C1 segment of cervical spinal cord (tissue), 14 donors: ENCODE results near the gene CENPU.

Experiments
- DNase-seq, 14 donors: peaks; one replicate each; lab custom pipeline; 2025; lab: John Stamatoyannopoulos, UW

Gene CENPU

DNA sequence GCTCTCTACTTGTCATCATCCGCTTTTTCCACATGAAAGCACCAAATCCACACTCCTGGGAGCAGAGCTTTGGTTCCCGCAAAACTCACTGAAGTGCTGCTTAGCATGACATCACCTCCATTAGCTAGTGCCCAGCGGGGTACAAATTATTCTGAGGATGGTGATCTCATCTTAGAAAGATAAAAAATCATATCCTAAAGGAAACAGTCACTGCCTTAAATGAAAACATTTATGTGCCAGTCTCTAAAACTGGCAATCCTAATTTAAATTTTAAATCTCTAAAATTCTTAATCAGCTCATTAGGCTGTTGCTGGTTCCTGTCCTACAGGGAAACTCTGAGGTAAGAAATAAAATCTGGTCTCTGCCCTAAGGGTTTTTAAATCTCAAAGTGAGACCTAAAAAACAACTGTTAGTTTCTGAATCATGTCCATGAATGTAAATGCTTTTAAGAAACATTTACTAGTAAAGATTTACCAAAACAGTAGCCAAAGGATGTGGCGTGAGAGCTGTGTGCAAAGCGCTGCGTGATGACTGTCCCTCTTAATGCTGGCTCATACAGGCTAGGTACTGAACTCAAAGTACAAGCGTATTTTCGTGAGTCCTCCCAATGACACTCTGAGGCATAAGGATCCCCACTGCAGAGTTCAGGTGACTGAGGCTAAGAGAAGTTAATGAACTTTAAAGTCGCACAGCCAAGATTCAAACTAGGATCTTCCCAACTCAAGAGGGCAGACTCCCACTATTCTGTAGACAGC lies 89.2 kb downstream of the CENPU start:
- DNase-seq, result peak in 1 of 14 donors; percentile 27
